HepG2 (cell line): ENCODE results near the gene ERF. TPM values are rescaled to one million over a fixed set of nuclear protein-coding genes. Genes with fewer than 3 reads are reported as not detected.

Experiments used
- ATF3 ChIP-seq: sonication (generic); formaldehyde crosslinking; IDR thresholded peaks from 2 replicates; pipeline ENCODE4 v1.4.0; 2020; ENCODE audit warnings: missing genetic modification reagents
- DR1 ChIP-seq: sonication (generic); formaldehyde crosslinking; IDR thresholded peaks from 2 replicates; pipeline ENCODE4 v1.8.0; 2021; ENCODE audit warnings: mild to moderate bottlenecking, missing genetic modification reagents, inconsistent platforms
- EHMT2 ChIP-seq: fragments of 200-600 bp; sonication (generic); IDR thresholded peaks from 2 replicates; pipeline ENCODE4 v1.7.0; 2017; ENCODE audit warnings: antibody characterized with exemption, low read depth, low read length, borderline replicate concordance
- HNF1A ChIP-seq, 2 experiments: sonication (generic) in 1 of 2; formaldehyde crosslinking in 1 of 2; IDR thresholded peaks; 2 replicates each; pipeline versions ENCODE4 v1.4.0 to v1.6.1; 2016 to 2020; ENCODE audit warnings: borderline replicate concordance in 1 of 2, low read depth in 1 of 2, mild to moderate bottlenecking in 1 of 2, missing genetic modification reagents in 1 of 2
- JUND ChIP-seq: sonication (generic); formaldehyde crosslinking; IDR thresholded peaks from 2 replicates; pipeline ENCODE4 v1.8.0; 2022; ENCODE audit warnings: mild to moderate bottlenecking, missing genetic modification reagents
- MXD4 ChIP-seq: IDR thresholded peaks from 2 replicates; pipeline ENCODE4 v1.6.1; 2016; ENCODE audit warnings: mild to moderate bottlenecking, missing biosample characterization, missing genetic modification reagents
- NCOR1 ChIP-seq: fragments of 200-600 bp; sonication (generic); IDR thresholded peaks from 2 replicates; pipeline ENCODE4 v1.7.0; 2017; ENCODE audit warnings: antibody characterized with exemption, low read length, borderline replicate concordance
- NFIB ChIP-seq: sonication (generic); formaldehyde crosslinking; IDR thresholded peaks from 2 replicates; pipeline ENCODE4 v1.9.0; 2021; ENCODE audit warnings: missing genetic modification reagents, mild to moderate bottlenecking, borderline replicate concordance
- NR3C1 ChIP-seq: sonication (generic); formaldehyde crosslinking; IDR thresholded peaks from 2 replicates; pipeline ENCODE4 v1.4.0; 2020; ENCODE audit warnings: missing genetic modification reagents
- SAP130 ChIP-seq: IDR thresholded peaks from 2 replicates; pipeline ENCODE4 v1.6.1; 2016; ENCODE audit warnings: low read depth
- SMAD3 ChIP-seq: sonication (generic); formaldehyde crosslinking; IDR thresholded peaks from 2 replicates; pipeline ENCODE4 v1.4.0; 2020; ENCODE audit warnings: missing genetic modification reagents
- SNAI1 ChIP-seq: sonication (generic); formaldehyde crosslinking; IDR thresholded peaks from 2 replicates; pipeline ENCODE4 v1.5.0; 2020; ENCODE audit warnings: mild to moderate bottlenecking, missing genetic modification reagents, borderline replicate concordance
- YY1 ChIP-seq: IDR thresholded peaks from 2 replicates; pipeline ENCODE4 v1.6.1; 2011; ENCODE audit warnings: low read length, low read depth, moderate library complexity, mild to moderate bottlenecking; ENCODE audit not compliant: insufficient read depth, insufficient replicate concordance
- ZBTB37 ChIP-seq: sonication (generic); formaldehyde crosslinking; IDR thresholded peaks from 2 replicates; pipeline ENCODE4 v1.4.0; 2020; ENCODE audit warnings: mild to moderate bottlenecking, missing genetic modification reagents
- ZBTB4 ChIP-seq: sonication (generic); formaldehyde crosslinking; IDR thresholded peaks from 2 replicates; pipeline ENCODE4 v1.4.0; 2020; ENCODE audit warnings: missing genetic modification reagents, mild to moderate bottlenecking, borderline replicate concordance
- ZMYM4 ChIP-seq: sonication (generic); formaldehyde crosslinking; IDR thresholded peaks from 2 replicates; pipeline ENCODE4 v1.8.1; 2023; ENCODE audit warnings: mild to moderate bottlenecking, missing genetic modification reagents
- ZNF232 ChIP-seq: sonication (generic); formaldehyde crosslinking; IDR thresholded peaks from 2 replicates; pipeline ENCODE4 v1.4.0; 2020; ENCODE audit warnings: missing genetic modification reagents, borderline replicate concordance
- ZNF672 ChIP-seq: sonication (generic); formaldehyde crosslinking; IDR thresholded peaks from 2 replicates; pipeline ENCODE4 v1.8.1; 2022; ENCODE audit warnings: missing genetic modification reagents
- ZSCAN12 ChIP-seq: sonication (generic); formaldehyde crosslinking; IDR thresholded peaks from 2 replicates; pipeline ENCODE4 v1.9.0; 2021; ENCODE audit warnings: mild to moderate bottlenecking, missing genetic modification reagents
- polyA plus RNA-seq, 8 experiments: library from polyadenylated mRNA; depleted of rRNA in 3 of 8; stranded (reverse) in 7 of 8; unstranded in 1 of 8; fragments of >200 nt; fragmentation: Illumina TruSeq in 4 of 8; extraction: Trizol in 4 of 8; gene quantifications; 2 replicates each; pipeline versions ENCODE4 v1.2.1 to v1.2.3, GENCODE V29; 2011 to 2016; ENCODE audit warnings: low read depth in 4 of 8, missing spikeins in 1 of 8, mixed read lengths in 1 of 8; ENCODE audit not compliant: insufficient read depth in 1 of 8
- total RNA-seq, 5 experiments: library from RNA; depleted of rRNA; stranded (reverse); fragments of >200 nt; fragmentation: Illumina TruSeq; extraction: Trizol; gene quantifications; 2 replicates each; pipeline ENCODE4 v1.2.3, GENCODE V29; 2016; ENCODE audit warnings: low read depth in 1 of 5

The ERF gene
- total and polyA plus RNA-seq, 2 of the 13 experiments (the other 11 are each of a cell fraction or from before 2014, with no cell fraction given), result 67.1 to 69.9 TPM

- TF ChIP-seq ZBTB4 (0 out of 2 replicates have a peak, but pooled peaks have one; percentile 27), ATF3 (CRISPR knock-in tag) (no peak), EHMT2 (no peak), ZBTB37 (CRISPR knock-in tag) (0 out of 2 replicates have a peak, but pooled peaks have one; percentile 28), NR3C1 (CRISPR knock-in tag) (no peak), ZNF232 (CRISPR knock-in tag) (0 out of 2 replicates have a peak, but pooled peaks have one; percentile 39), YY1 (peak; percentile 47), ZMYM4 (CRISPR knock-in tag) (peak; percentile 43), MXD4 (peak; percentile 39; the same call in 1 of the 2 replicates), ZNF672 (CRISPR knock-in tag) (no peak), SNAI1 (CRISPR knock-in tag) (peak; percentile 3; the same call in 1 of the 2 replicates), SMAD3 (CRISPR knock-in tag) (no peak), HNF1A (IDR thresholded peaks at IDR 0.05; ENCODE audit: low read depth) (no peak), HNF1A (CRISPR knock-in tag; IDR thresholded peaks at IDR 0.05; ENCODE audit: borderline replicate concordance) (no peak), DR1 (CRISPR knock-in tag) (peak; percentile 51; the same call in 1 of the 2 replicates), NFIB (no peak), NCOR1 (no peak), JUND (no peak), ZSCAN12 (no peak), SAP130 (CRISPR knock-in tag) (peak; percentile 78)
Observed at GRCh38 chr19:42217520-42218437, 37.1 kb downstream of the ERF start, which contains the start of gene DEDD2 (continued).
